Prostate gland (tissue), 2 donors: ENCODE data around the gene TMEM245.

Experiments used
- POLR2A ChIP-seq: fragments of 450-650 bp; IDR thresholded peaks from one replicate; pipeline ENCODE4 v1.6.1; 2016; ENCODE audit warnings: antibody characterized with exemption, mild to moderate bottlenecking
- TF ChIP-seq, protein P1 (sequence below), 4 experiments: fragments of 200-600 bp in 2 of 4; fragments of 450-650 bp in 2 of 4; sonication (generic) in 2 of 4; IDR thresholded peaks; 1 replicate in 3 of 4; 2 replicates in 1 of 4; pipeline ENCODE4 v1.5.1; 2016 to 2019; ENCODE audit warnings: antibody characterized with exemption in 4 of 4, mild to moderate bottlenecking in 2 of 4, moderate library complexity in 2 of 4

DNA sequence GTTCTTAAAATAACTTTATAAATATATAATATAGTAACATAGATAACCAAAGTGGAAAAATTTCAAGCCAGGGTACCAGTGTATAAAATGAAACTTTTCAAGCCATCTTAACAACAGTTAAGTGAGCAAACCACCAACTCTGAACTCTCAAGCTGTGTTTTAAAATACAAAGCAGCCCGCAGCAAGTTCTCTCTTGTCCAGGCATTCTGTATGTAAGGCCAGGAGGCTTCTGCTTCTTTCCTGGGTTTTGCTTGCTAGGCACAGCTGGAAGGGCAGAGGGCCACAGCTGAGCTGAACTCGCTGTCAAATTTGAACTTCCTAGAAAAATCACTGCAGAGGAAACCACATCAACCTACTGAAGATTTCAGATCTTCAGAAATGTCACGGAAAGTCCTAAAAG, 99.6 kb downstream of the TMEM245 start:
- TF ChIP-seq POLR2A: no peak
- TF ChIP-seq, protein P1, sequence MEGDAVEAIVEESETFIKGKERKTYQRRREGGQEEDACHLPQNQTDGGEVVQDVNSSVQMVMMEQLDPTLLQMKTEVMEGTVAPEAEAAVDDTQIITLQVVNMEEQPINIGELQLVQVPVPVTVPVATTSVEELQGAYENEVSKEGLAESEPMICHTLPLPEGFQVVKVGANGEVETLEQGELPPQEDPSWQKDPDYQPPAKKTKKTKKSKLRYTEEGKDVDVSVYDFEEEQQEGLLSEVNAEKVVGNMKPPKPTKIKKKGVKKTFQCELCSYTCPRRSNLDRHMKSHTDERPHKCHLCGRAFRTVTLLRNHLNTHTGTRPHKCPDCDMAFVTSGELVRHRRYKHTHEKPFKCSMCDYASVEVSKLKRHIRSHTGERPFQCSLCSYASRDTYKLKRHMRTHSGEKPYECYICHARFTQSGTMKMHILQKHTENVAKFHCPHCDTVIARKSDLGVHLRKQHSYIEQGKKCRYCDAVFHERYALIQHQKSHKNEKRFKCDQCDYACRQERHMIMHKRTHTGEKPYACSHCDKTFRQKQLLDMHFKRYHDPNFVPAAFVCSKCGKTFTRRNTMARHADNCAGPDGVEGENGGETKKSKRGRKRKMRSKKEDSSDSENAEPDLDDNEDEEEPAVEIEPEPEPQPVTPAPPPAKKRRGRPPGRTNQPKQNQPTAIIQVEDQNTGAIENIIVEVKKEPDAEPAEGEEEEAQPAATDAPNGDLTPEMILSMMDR (IDR thresholded peaks at IDR 0.05): no peak
